ENCODE data around the gene SLC24A4.

SLC24A4 gene

DNA sequence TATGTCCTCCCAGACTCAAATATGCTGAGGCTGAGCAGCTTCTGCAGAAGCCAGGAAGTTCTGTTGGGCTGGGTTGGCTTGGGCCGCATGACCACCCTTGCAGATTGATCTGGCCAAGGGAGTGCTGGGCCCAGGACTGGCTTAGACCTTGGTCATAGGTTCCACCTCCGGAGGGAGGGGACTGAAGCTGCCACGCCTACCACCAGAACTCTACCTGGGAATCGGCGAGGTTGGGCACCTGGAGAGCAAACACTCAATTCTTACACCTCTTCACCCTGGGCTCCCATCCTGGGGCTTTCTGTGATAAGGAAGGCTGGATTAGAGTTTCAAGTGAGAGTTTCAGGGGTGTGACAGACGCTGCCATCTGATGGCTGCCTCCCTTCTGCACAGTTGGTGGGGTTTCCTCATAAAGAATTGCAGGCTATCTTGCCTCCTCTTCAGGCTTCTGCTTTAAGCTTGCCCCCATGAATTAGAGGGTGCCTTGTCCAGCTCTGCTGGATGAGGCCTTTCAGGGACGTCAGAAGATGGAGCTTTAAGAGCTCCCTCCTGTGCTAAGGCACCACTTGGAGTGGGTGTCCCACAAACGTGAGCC is 5.8 kb downstream of the SLC24A4 start:
- no peaks in the 10 kb centered on the region for H3K36me3 Mint-ChIP-seq (ENCODE audit: low read depth)
- peaks cover 38% of the 10 kb centered on the region for H3K27me3 Mint-ChIP-seq (ENCODE audit: low read depth)
- no peak for DNase-seq (ENCODE audit: low spot score)
- H3K27ac Mint-ChIP-seq, result no peak overlapping the region
- H3K4me1 Mint-ChIP-seq (ENCODE audit: low read depth), result no peaks in the 10 kb centered on the region
- no peak overlapping the region for H3K4me3 Mint-ChIP-seq
- no peaks in the 10 kb centered on the region for H3K9me3 Mint-ChIP-seq

DNA sequence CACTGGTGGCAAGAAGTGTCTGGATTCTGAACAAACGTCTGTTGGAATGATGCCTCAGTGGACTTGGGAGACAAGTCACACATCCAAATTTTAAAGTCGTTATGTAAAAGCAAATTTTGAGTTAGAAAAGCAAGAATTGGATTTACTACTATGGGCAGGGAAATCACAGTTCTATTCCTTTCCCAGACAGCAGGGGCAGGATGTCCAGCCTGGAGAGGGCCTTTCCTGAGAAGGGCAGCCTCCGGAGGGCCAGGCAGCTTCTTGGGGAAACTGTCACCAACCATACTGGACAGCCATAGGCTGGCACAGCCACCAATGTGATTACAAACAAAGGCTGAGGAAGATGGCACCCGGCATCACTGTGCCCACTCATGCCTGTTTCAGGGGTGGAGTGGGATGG is 11.1 kb downstream of the SLC24A4 start:
- no peak for DNase-seq (ENCODE audit: low spot score)
- H3K27ac Mint-ChIP-seq, result no peak overlapping the region
- no peaks in the 10 kb centered on the region for H3K9me3 Mint-ChIP-seq
- no peaks in the 10 kb centered on the region for H3K36me3 Mint-ChIP-seq (ENCODE audit: low read depth)
- H3K4me1 Mint-ChIP-seq (ENCODE audit: low read depth), result no peaks in the 10 kb centered on the region
- H3K4me3 Mint-ChIP-seq, result no peak overlapping the region
- H3K27me3 Mint-ChIP-seq (ENCODE audit: low read depth), result peaks cover 10% of the 10 kb centered on the region

DNA sequence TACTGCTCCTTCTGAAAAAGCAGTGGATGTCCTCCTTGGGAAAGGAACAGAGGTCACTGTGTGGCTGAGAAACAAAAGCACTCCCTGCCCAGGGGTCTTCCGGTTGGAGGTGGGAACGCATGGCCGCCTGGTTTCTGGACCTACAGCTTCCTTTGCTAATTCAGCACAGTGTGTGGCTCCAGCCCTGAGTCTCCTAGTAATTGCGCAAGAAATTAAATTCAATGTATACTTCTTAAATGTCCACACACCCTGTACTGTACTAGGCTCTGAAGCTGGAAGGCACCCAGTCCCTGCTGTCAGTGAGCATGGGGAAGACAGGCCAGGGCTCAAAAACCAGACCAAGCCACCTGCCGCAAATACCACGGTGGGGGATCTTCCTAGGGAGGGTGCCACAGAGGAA is 13.4 kb downstream of the SLC24A4 start:
- Mint-ChIP-seq H3K27ac (no peak overlapping the region), H3K27me3 (ENCODE audit: low read depth) (peaks cover 12% of the 10 kb centered on the region)
- no peak for DNase-seq (ENCODE audit: low spot score)

DNA sequence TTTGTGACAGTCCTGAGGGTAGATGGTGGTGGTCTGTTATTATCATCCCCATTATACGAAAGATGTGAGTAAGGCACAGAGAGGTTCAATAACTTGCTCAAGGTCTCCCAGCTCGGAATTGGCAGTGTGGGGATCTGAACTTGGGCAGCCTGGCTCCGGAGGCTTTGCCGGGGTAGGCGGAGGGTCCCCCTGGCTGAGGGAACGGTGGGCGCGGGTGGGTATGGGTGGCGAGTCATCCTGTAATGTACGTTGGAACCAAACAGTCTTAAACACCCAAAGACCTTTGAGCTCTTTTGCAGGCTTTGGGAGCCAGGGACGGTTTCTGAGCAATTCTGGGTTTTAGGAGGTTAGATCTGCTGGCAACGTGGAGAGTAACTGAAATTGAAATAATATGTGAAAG is 16.5 kb downstream of the SLC24A4 start:
- Mint-ChIP-seq H3K27ac (no peak overlapping the region), H3K36me3 (ENCODE audit: low read depth) (no peaks in the 10 kb centered on the region), H3K4me3 (no peak overlapping the region), H3K9me3 (no peaks in the 10 kb centered on the region), H3K27me3 (ENCODE audit: low read depth) (peaks cover 13% of the 10 kb centered on the region), H3K4me1 (ENCODE audit: low read depth) (peaks cover 4% of the 10 kb centered on the region)
- no peak for DNase-seq (ENCODE audit: low spot score)

More for the DNA sequence above, 13.4 kb downstream of the SLC24A4 start:
- H3K4me1 Mint-ChIP-seq (ENCODE audit: low read depth), result peaks cover 2% of the 10 kb centered on the region
- no peaks in the 10 kb centered on the region for H3K36me3 Mint-ChIP-seq (ENCODE audit: low read depth)
- no peak overlapping the region for H3K4me3 Mint-ChIP-seq
- no peaks in the 10 kb centered on the region for H3K9me3 Mint-ChIP-seq

DNA sequence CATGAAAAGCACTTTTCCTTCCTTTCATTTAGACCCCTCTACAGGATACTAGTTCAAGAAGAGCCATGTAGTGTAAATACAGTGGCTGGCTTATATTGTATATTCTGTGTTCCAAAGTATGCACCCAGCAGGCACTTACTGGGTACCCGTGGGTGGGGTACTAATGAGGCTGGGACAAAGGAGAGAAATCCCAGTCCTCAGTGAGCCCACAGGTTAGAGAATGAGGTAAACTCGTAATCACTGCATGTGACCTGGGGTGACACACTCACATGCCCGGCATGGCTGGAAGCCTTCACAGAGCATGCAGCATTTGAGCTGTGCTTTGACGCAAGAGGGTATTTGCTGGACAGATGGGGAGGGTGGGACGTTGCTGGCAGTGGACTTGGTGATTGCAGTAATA is 17.1 kb downstream of the SLC24A4 start:
- H3K4me1 Mint-ChIP-seq (ENCODE audit: low read depth), result peaks cover 4% of the 10 kb centered on the region
- peaks cover 15% of the 10 kb centered on the region for H3K27me3 Mint-ChIP-seq (ENCODE audit: low read depth)
- no peak overlapping the region for H3K4me3 Mint-ChIP-seq

DNA sequence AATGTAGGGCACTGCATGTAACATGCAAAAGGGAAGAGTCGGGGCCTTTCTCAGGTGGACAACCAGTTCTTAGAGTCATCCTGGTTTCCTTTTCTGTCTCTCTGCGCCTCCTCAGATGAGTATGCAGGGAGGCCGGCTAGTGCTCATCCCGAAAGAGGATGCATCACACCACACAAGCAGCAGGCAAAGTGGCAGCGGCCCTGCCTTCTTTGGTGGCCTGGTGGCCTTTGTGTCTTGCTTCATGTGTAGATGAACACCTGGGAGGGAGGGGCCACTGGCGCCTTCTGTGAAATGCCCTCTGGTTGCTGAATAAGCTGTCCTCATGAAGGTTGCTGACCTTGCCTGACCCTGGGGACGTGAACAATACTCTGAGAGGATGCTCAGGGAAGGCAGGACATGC is 18.0 kb downstream of the SLC24A4 start:
- peak; percentile 19 for DNase-seq (ENCODE audit: low spot score)
- peaks cover 15% of the 10 kb centered on the region for H3K27me3 Mint-ChIP-seq (ENCODE audit: low read depth)
- no peaks in the 10 kb centered on the region for H3K36me3 Mint-ChIP-seq (ENCODE audit: low read depth)
- peaks cover 4% of the 10 kb centered on the region for H3K4me1 Mint-ChIP-seq (ENCODE audit: low read depth)
- H3K4me3 Mint-ChIP-seq, result no peak overlapping the region
- H3K9me3 Mint-ChIP-seq, result no peaks in the 10 kb centered on the region
- H3K27ac Mint-ChIP-seq, result no peak overlapping the region

More for the DNA sequence above, 17.1 kb downstream of the SLC24A4 start:
- no peaks in the 10 kb centered on the region for H3K9me3 Mint-ChIP-seq
- DNase-seq (ENCODE audit: low spot score), result no peak
- H3K36me3 Mint-ChIP-seq (ENCODE audit: low read depth), result no peaks in the 10 kb centered on the region
- H3K27ac Mint-ChIP-seq, result no peak overlapping the region

DNA sequence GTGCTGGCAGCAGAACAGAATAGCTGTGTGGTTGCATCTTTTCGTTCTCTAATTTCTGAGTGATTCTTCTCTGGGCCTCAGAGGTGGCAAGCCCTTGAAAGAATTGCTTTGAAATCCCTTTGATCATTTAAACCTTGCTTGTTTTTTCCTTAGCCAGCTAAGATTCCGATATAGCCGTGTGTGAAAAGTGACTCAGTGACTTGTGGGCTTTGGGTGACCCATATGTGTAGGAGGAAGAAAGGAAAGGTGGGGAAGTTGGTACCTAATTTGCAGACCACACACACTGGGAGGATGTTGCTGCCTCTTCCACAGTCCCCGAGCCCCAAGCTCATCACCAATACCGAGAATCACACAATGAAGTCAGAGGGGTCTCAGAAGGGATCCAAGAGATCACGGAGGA is 18.8 kb downstream of the SLC24A4 start:
- Mint-ChIP-seq H3K27me3 (ENCODE audit: low read depth) (peaks cover 18% of the 10 kb centered on the region), H3K36me3 (ENCODE audit: low read depth) (no peaks in the 10 kb centered on the region), H3K9me3 (no peaks in the 10 kb centered on the region), H3K4me1 (ENCODE audit: low read depth) (peaks cover 4% of the 10 kb centered on the region), H3K27ac (no peak overlapping the region), H3K4me3 (no peak overlapping the region)
- peak; percentile 58 for DNase-seq (ENCODE audit: low spot score)

DNA sequence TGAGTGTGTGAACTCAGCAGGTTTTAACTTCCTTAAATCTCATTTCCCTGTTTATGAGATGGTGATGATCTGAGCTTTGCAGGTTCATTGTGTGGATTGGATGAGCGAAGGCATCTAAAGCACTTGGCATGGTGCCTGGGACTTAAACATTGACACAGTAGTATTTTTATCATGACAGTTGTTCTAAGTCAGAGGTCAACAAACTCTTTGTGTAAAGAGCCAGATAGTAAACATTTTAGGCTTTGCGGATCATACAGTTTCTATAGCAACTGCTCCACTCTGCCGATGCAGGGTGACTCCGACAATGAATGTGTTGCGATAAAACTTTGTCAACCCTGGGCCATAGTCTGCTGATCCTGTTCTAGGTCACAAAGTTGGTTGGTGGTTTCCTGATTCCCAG is 25.2 kb downstream of the SLC24A4 start:
- no peak overlapping the region for H3K4me3 Mint-ChIP-seq
- no peak overlapping the region for H3K27ac Mint-ChIP-seq
- no peaks in the 10 kb centered on the region for H3K36me3 Mint-ChIP-seq (ENCODE audit: low read depth)
- H3K27me3 Mint-ChIP-seq (ENCODE audit: low read depth), result peaks cover 20% of the 10 kb centered on the region
- H3K9me3 Mint-ChIP-seq, result no peaks in the 10 kb centered on the region
- DNase-seq (ENCODE audit: low spot score), result no peak
- H3K4me1 Mint-ChIP-seq (ENCODE audit: low read depth), result peaks cover 1% of the 10 kb centered on the region

DNA sequence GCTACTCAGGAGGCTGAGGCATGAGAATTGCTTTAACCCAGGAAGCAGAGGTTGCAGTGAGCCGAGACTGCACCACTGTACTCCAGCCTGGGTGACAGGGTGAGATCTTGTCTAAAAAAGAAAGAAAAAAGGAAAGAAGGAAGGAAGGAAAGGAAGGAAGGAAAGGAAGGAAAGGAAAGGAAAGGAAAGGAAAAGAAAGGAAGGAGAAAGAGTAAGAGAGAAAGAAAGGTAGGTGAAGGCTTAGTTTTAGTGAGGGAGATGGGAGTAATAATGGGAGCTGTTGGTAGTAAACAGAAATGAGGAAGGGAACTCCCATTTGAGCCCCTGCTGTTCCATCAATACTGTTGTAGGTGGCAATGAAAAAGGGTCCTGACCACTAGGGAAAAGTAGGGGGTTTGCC is 28.8 kb downstream of the SLC24A4 start:
- no peak for DNase-seq (ENCODE audit: low spot score)
- Mint-ChIP-seq H3K9me3 (no peaks in the 10 kb centered on the region), H3K4me3 (no peak overlapping the region), H3K4me1 (ENCODE audit: low read depth) (peaks cover 1% of the 10 kb centered on the region), H3K36me3 (ENCODE audit: low read depth) (no peaks in the 10 kb centered on the region), H3K27me3 (ENCODE audit: low read depth) (peaks cover 14% of the 10 kb centered on the region), H3K27ac (no peak overlapping the region)

DNA sequence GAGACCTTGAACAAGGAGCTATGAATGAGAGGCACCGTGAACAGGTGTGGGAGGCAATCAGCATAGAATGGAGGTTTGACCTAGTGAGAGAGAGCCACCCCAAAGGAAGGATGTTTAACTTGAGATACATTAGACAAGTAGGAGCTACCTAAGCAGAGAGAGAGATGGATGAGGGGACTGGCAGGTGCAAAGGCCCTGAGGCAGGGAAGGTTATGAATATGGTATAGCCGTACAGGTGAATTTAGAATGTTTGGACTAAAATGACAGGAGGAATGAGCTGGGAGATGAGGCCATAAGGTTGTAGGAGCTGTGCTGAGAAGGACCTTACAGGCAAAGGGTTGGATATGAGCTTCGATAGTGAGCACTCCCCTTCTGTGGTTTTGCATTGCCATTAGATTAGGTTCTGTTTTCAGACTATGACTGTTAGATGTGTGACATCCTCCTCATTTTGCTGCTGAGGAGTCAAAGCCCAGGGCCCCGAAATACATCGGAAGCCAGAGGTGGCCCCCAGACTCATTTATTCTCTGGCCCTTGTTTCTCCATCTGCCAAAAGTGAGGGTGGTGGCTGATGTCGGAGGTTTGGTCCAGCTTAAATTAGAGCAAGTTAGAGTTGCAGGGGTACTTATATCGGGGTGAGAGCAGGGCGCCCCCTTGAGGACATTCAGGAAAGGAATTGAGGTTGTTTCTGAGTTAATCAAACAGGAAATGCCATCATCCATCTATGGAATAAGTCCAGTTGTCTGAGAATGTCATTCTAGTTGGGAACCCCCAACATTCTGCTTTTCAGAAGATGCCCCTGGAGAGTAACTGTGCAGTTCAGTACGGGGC is 29.4 kb downstream of the SLC24A4 start:
- Mint-ChIP-seq H3K4me3 (no peak overlapping the region), H3K9me3 (no peaks in the 10 kb centered on the region), H3K36me3 (ENCODE audit: low read depth) (no peaks in the 10 kb centered on the region), H3K27ac (no peak overlapping the region), H3K4me1 (ENCODE audit: low read depth) (peaks cover 1% of the 10 kb centered on the region), H3K27me3 (ENCODE audit: low read depth) (peaks cover 14% of the 10 kb centered on the region)
- DNase-seq (ENCODE audit: low spot score), result peak; percentile 10

DNA sequence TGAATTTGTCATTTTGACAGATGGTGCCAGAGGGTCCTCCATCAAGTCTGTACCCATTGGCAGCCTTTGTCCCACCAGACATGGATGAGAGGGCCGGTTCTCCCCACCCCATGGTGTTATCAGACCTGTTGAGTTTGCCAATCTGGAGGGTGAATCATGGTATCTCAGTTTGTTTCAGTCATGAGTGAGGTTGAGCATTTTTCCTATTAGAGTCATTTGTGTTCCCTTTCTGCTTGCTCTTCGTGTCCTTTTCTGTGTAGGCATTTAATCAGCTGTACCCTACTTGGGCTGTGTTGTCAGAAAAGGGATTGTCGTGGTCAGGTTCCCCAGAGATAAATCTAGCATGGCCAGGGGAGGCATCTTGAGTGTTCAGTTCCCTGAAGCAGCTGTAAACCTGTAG is 30.5 kb downstream of the SLC24A4 start:
- Mint-ChIP-seq H3K9me3 (no peaks in the 10 kb centered on the region), H3K4me3 (no peak overlapping the region), H3K27me3 (ENCODE audit: low read depth) (peaks cover 14% of the 10 kb centered on the region), H3K4me1 (ENCODE audit: low read depth) (peaks cover 1% of the 10 kb centered on the region), H3K36me3 (ENCODE audit: low read depth) (no peaks in the 10 kb centered on the region), H3K27ac (no peak overlapping the region)
- no peak for DNase-seq (ENCODE audit: low spot score)

DNA sequence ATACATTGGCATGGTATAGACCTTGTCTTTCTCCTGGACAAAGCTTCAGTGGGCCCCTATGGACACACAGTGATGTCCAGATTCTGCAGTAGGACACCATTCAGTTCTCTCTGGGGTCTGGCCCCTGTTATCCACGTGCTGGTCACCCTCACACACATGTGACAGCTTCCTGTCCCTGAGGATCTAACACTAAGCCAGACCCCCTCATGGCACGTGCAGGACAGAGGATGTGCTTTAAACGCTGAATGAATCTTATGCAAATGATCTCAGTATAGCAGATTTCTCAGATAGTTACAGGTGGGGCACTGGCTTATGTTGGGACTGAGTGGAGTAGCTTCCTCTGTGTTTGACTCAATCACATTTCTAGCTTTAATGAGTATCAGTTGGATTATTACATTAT is 33.7 kb downstream of the SLC24A4 start:
- DNase-seq (ENCODE audit: low spot score), result no peak
- Mint-ChIP-seq H3K27ac (no peak overlapping the region), H3K9me3 (no peaks in the 10 kb centered on the region), H3K4me1 (ENCODE audit: low read depth) (peaks cover 1% of the 10 kb centered on the region), H3K4me3 (no peak overlapping the region), H3K27me3 (ENCODE audit: low read depth) (peaks cover 6% of the 10 kb centered on the region), H3K36me3 (ENCODE audit: low read depth) (no peaks in the 10 kb centered on the region)

DNA sequence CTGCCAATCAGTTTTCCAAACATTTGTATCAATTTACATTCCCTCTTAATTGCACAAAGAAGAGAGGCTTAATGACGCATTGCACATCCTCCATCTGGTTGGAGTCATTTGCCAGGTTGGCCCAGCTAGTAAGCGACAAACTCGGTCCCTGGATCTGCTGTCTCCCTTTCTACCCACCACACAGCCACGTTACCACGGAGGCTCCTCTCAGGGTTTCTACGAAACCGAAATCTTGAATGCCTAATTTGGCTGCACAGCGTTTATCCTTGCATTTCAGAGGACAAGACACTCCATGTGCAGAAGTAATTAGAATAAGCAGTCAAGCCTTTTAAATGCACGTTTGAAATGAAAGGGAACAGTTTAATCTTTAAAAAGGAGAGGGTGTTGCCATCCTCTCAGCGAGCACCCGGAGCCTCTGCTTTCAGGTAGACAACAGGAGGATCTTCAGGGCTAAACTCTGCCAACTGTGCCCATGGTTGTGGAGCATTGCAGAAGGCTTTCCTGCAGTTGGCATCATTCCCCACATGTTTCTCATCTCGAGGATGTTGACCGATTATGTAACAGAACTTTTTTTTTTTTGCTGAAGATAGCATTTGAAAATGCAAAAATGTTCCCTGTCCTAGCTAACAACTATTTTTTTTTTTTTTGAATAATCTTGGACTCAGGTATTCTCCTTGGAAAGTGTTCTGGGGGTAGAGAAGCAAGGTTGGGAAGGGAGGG is 37.8 kb downstream of the SLC24A4 start:
- Mint-ChIP-seq H3K4me3 (no peak overlapping the region), H3K9me3 (no peaks in the 10 kb centered on the region), H3K36me3 (ENCODE audit: low read depth) (no peaks in the 10 kb centered on the region), H3K27me3 (ENCODE audit: low read depth) (peaks cover 3% of the 10 kb centered on the region), H3K27ac (no peak overlapping the region), H3K4me1 (ENCODE audit: low read depth) (no peaks in the 10 kb centered on the region)
- DNase-seq (ENCODE audit: low spot score), result no peak

DNA sequence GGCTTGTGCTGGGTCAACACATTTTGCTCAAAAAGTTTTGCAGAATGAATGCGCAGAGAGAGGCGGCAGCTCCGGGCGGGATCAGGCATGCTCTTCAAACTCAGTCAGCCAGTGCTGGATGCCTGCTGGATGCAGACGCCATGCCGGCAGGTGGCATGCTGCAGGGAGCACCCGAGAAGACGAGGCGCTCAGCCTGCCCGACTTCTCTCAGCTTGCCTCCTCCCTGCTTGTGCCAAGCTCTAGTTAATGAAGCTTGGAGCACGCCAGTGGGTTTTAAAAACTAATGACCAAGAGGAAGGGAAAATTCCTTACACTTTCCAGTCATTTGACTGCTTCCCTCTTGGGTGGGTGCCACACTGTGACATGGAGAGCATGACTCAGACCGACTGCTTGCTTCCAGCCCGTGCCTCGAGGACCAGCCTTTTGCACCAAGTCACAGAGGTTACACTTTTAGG is 39.8 kb downstream of the SLC24A4 start:
- Mint-ChIP-seq H3K9me3 (no peaks in the 10 kb centered on the region), H3K4me3 (no peak overlapping the region), H3K36me3 (ENCODE audit: low read depth) (no peaks in the 10 kb centered on the region), H3K4me1 (ENCODE audit: low read depth) (no peaks in the 10 kb centered on the region), H3K27ac (no peak overlapping the region), H3K27me3 (ENCODE audit: low read depth) (peaks cover 3% of the 10 kb centered on the region)
- DNase-seq (ENCODE audit: low spot score), result no peak
